NCI-H1048 (cell line): ENCODE measurements around the gene SLC1A2.

ENCODE experiments used
- DNase-seq: peaks from one replicate; lab custom pipeline; 2025; lab: John Stamatoyannopoulos, UW

Gene SLC1A2

GRCh38 chr11:35302398-35302797, 117.0 kb downstream of the SLC1A2 start:
- no peak for DNase-seq

- DNase-seq, result no peak
These were observed 121.0 kb downstream of the SLC1A2 start for GRCh38 chr11:35298369-35298768.

- DNase-seq, result no peak
These were observed 123.6 kb downstream of the SLC1A2 start for GRCh38 chr11:35295751-35296150.

- no peak for DNase-seq
These were observed 125.7 kb downstream of the SLC1A2 start for GRCh38 chr11:35293699-35294098.

- no peak for DNase-seq
These were observed 126.3 kb downstream of the SLC1A2 start for GRCh38 chr11:35293035-35293434.

- no peak for DNase-seq
These were observed 127.1 kb downstream of the SLC1A2 start for GRCh38 chr11:35292279-35292678.

- no peak for DNase-seq
These were observed 128.5 kb downstream of the SLC1A2 start for GRCh38 chr11:35290876-35291275.

GRCh38 chr11:35289821-35290220, 129.5 kb downstream of the SLC1A2 start:
- no peak for DNase-seq

- DNase-seq, result no peak
These were observed 130.4 kb downstream of the SLC1A2 start for GRCh38 chr11:35288817-35289541.

GRCh38 chr11:35288309-35288708, 131.0 kb downstream of the SLC1A2 start:
- no peak for DNase-seq

- no peak for DNase-seq
These were observed 131.9 kb downstream of the SLC1A2 start for GRCh38 chr11:35287344-35287890.

GRCh38 chr11:35286126-35286525, 133.2 kb downstream of the SLC1A2 start:
- no peak for DNase-seq

- DNase-seq, result no peak
These were observed 133.9 kb downstream of the SLC1A2 start for GRCh38 chr11:35285471-35285870.

- no peak for DNase-seq
These were observed 137.0 kb downstream of the SLC1A2 start for GRCh38 chr11:35282221-35282882.

- no peak for DNase-seq
These were observed 138.1 kb downstream of the SLC1A2 start for GRCh38 chr11:35281169-35281688.

GRCh38 chr11:35280727-35281126, 138.6 kb downstream of the SLC1A2 start:
- DNase-seq, result no peak

- DNase-seq, result no peak
These were observed 141.5 kb downstream of the SLC1A2 start for GRCh38 chr11:35277827-35278226.

- DNase-seq, result no peak
These were observed 142.8 kb downstream of the SLC1A2 start for GRCh38 chr11:35276396-35277145.

- no peak for DNase-seq
These were observed 143.6 kb downstream of the SLC1A2 start for GRCh38 chr11:35275786-35276170.

- DNase-seq, result no peak
These were observed 144.2 kb downstream of the SLC1A2 start for GRCh38 chr11:35274909-35275785.

GRCh38 chr11:35272391-35272902, 146.9 kb downstream of the SLC1A2 start:
- DNase-seq, result no peak
